ENCODE results near the gene ITGB3. TPM values are rescaled to one million over a fixed set of nuclear protein-coding genes. Genes with fewer than 3 reads are reported as not detected.
A peak's percentile ranks its signal among the peaks of the same experiment; 100 is the strongest.

The ITGB3 gene
- total and polyA plus RNA-seq, 2 of the 4 experiments (the other 2 are of a cell fraction), result 9.8 to 17.6 TPM

- Histone ChIP-seq H4K20me1 (ENCODE audit: insufficient read depth, low read length) (no peaks in the 10 kb centered on the region), H3K4me3 (ENCODE audit: insufficient read depth, low read depth, low read length) (no peak overlapping the region), H3K4me1 (ENCODE audit: control insufficient read depth, insufficient read depth, low read length) (peaks cover 12% of the 10 kb centered on the region), H2BK120ac (ENCODE audit: low read depth, low read length) (peak overlapping the region; percentile 98), H3K9me3 (ENCODE audit: control insufficient read depth, insufficient read depth, low read length) (peaks cover 2% of the 10 kb centered on the region; the same call in 1 of the 2 replicates), H3K9me1 (ENCODE audit: insufficient read depth, low read length) (peaks cover 18% of the 10 kb centered on the region), H2AK5ac (ENCODE audit: low read depth, low read length) (peak overlapping the region; percentile 85), H3K18ac (ENCODE audit: low read depth, low read length) (peak overlapping the region; percentile 58), H4K91ac (ENCODE audit: insufficient read depth, low read depth, low read length) (peak overlapping the region; percentile 76), H2AFZ (replicated peaks; ENCODE audit: low read length, poor library complexity) (no peak overlapping the region), H3K36me3 (ENCODE audit: control insufficient read depth, insufficient read depth, low read length) (peaks cover 38% of the 10 kb centered on the region), H4K5ac (ENCODE audit: low read depth, low read length) (peak overlapping the region; percentile 0; the same call in 1 of the 2 replicates), H3K9ac (ENCODE audit: low read depth, low read length) (no peak overlapping the region), H2AK9ac (replicated peaks; ENCODE audit: low read depth, low read length, poor library complexity) (no peak overlapping the region), H3K4me2 (ENCODE audit: low read depth, low read length) (0 out of 2 replicates have a peak overlapping the region, but pooled peaks have one; percentile 0), H4K8ac (ENCODE audit: low read depth in 2 of 2, low read length in 2 of 2) (peak overlapping the region; percentile 39 to 82; a peak in 2 of 4 replicates), H3K23ac (ENCODE audit: low read depth, low read length) (no peak overlapping the region; the same call in 1 of the 2 replicates), H2BK5ac (ENCODE audit: low read depth, low read length, poor library complexity, severe bottlenecking) (peak overlapping the region; percentile 95), H3K14ac (replicated peaks; ENCODE audit: low read depth, low read length) (peak overlapping the region; percentile 49; the same call in 1 of the 2 replicates), H3K27me3 (ENCODE audit: control insufficient read depth, insufficient read depth, low read length) (no peaks in the 10 kb centered on the region), H2BK15ac (ENCODE audit: low read depth, low read length) (peak overlapping the region; percentile 97; the same call in 2 of the 3 replicates), H3K79me1 (ENCODE audit: low read depth in 1 of 2, low read length in 2 of 2) (peaks cover 0 to 13% of the 10 kb centered on the region in 2 experiments; a peak in 1 of 4 replicates), H2BK20ac (ENCODE audit: low read depth, low read length) (peak overlapping the region; percentile 70), H3K4ac (ENCODE audit: low read depth, low read length) (peak overlapping the region; percentile 81), H3K27ac (ENCODE audit: insufficient read depth, low read length) (peak overlapping the region; percentile 40), H3K56ac (ENCODE audit: extremely low read depth, insufficient read depth, low read length) (no peak overlapping the region)
- ChIA-PET CTCF (interaction anchor here (0.9 kb wide), 1 partner anchor 10 kb away, joined by 3 read pairs; no protein-coding TSS in a partner anchor), POLR2A (ENCODE audit: unreplicated experiment) (no interaction called here)
- BruUV-seq (replicated peaks), result no TSS peak
- peak; percentile 94 for ATAC-seq (ENCODE audit: low read depth)
- no peak for TF ChIP-seq BHLHE40 (IDR thresholded peaks at IDR 0.05; ENCODE audit: low read depth, low read length)
- no peak for TF ChIP-seq MAZ (IDR thresholded peaks at IDR 0.05; ENCODE audit: borderline replicate concordance, low read depth, low read length)
- TF ChIP-seq MAFK (IDR thresholded peaks at IDR 0.05; ENCODE audit: low read depth, low read length), result peak; percentile 56
- TF ChIP-seq RFX5 (IDR thresholded peaks at IDR 0.05; ENCODE audit: low read depth, low read length), result no peak
- TF ChIP-seq RAD21 (IDR thresholded peaks at IDR 0.05; ENCODE audit: low read length), result 0 out of 2 replicates have a peak, but pooled peaks have one; percentile 7
- TF ChIP-seq NFE2L2 (IDR thresholded peaks at IDR 0.05; ENCODE audit: low read depth, low read length), result no peak
- TF ChIP-seq CHD1 (IDR thresholded peaks at IDR 0.05; ENCODE audit: low read depth, low read length), result no peak
- peak; percentile 27 for TF ChIP-seq RCOR1 (IDR thresholded peaks at IDR 0.05; ENCODE audit: insufficient replicate concordance, low read length)
- no peak for TF ChIP-seq FOS (IDR thresholded peaks at IDR 0.05; ENCODE audit: low read depth, low read length)
- TF ChIP-seq POLR2A (IDR thresholded peaks at IDR 0.05; ENCODE audit: low read depth, low read length), result no peak
- peak; percentile 93 for DNase-seq
- dilution Hi-C loops (cut with HindIII; ENCODE audit: low sequenced_read_pairs, unreplicated experiment) (no loop called here), intact Hi-C loops (cut with micrococcal nuclease) (loop anchor here (2.0 kb wide), 1 partner anchor 27 kb away; no protein-coding TSS in a partner anchor), in situ Hi-C loops (cut with MboI; ENCODE audit: low sequenced_read_pairs) (no loop called here)
- no CpG with 5 or more reads among the region's 4 CpGs for WGBS, 2 experiments (ENCODE audit: extremely low coverage in 2 of 2, insufficient read length in 1 of 2)
Measured at GRCh38 chr17:47305302-47305923, 51.8 kb downstream of the ITGB3 start.
